ENCODE results near the gene ADAM12.

Gene ADAM12

GRCh38 chr10:126235979-126236851, 152.1 kb downstream of the ADAM12 start:
- Histone ChIP-seq H3K27me3 (no peaks in the 10 kb centered on the region), H3K4me3 (ENCODE audit: low read depth, low read length) (no peak overlapping the region), H3K36me3 (no peaks in the 10 kb centered on the region), H3K9me3 (no peaks in the 10 kb centered on the region), H3K4me1 (no peaks in the 10 kb centered on the region; the same call in none of the 2 replicates)
- TF ChIP-seq CTCF (IDR thresholded peaks at IDR 0.05; ENCODE audit: low read depth, low read length) = no peak
- DNase-seq = no peak

DNA sequence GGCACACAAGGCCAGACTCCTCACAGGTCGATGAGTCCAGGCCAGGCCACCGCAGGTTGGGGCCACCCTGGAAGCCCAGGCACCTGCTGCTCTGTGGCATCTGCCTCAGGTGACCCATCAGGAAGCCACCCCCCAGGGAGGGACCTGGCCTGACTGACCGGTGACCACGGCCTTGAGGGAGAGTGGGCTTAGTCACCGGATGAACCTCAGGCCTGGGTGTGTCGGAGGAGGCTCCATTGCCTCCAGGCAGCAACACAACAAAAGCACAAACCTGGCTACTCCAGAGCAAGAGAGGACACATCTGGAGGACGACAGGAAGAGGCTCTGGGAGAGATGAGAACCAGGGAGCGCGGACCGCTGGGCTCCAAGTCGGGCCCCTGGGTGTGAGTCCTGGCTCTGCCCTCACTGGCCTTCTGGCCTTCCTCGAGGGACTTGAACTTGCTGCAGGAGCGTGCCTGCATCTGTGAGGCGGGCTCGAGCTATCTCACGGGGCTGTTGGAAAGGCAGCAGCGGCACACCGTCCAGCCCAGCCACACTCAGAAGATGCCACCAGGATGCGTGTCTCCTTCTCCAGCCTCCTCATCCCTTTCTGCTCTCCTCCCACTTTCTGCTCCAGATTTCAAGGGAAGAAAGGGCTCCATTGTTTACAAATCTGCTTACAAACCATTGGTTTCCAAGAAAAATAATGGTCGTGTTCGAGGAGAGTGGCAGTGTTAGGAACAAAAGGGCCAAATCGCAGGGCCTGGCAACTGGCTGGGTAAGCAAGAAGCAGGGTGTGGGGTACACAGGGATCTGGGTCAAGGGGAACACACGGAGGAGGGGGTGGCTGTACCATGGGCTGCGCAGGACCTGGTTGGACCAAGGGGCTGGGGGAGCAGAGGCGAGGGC, 152.9 kb downstream of the ADAM12 start:
- DNase-seq = no peak
- Histone ChIP-seq H3K9me3 (no peaks in the 10 kb centered on the region), H3K36me3 (no peaks in the 10 kb centered on the region), H3K4me1 (no peaks in the 10 kb centered on the region; the same call in 1 of the 2 replicates), H3K27me3 (no peaks in the 10 kb centered on the region), H3K4me3 (ENCODE audit: low read depth, low read length) (no peak overlapping the region)
- no peak for TF ChIP-seq CTCF (IDR thresholded peaks at IDR 0.05; ENCODE audit: low read depth, low read length)

DNA sequence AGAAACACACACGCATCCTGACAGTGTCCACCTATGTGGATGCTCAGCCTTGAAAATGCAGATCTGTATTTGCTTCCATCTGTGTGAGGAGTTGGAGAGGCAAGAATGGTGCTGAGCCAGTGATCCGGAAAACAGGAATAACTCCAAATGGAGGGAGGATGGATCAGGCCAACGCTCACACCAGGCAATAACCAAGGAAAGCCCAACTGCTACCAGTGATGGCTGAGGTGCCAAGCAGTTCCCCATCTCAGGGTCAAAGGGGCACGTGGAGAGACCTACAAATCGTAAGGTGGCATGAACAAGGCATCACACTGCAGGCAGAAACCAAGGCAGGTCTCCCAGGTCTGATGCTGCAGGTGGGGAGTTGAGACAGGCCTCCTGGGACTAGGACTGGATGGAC, 153.6 kb downstream of the ADAM12 start:
- DNase-seq = no peak
- no peak overlapping the region for H3K4me3 ChIP-seq (ENCODE audit: low read depth, low read length)
- TF ChIP-seq CTCF (IDR thresholded peaks at IDR 0.05; ENCODE audit: low read depth, low read length) = no peak
- no peaks in the 10 kb centered on the region for H3K27me3 ChIP-seq
- no peaks in the 10 kb centered on the region for H3K9me3 ChIP-seq
- no peaks in the 10 kb centered on the region for H3K4me1 ChIP-seq
- no peaks in the 10 kb centered on the region for H3K36me3 ChIP-seq

- no peaks in the 10 kb centered on the region for H3K27me3 ChIP-seq
- H3K4me3 ChIP-seq (ENCODE audit: low read depth, low read length) = no peak overlapping the region
- no peaks in the 10 kb centered on the region for H3K36me3 ChIP-seq
- no peaks in the 10 kb centered on the region for H3K9me3 ChIP-seq
- DNase-seq = no peak
- TF ChIP-seq CTCF (IDR thresholded peaks at IDR 0.05; ENCODE audit: low read depth, low read length) = no peak
- no peaks in the 10 kb centered on the region for H3K4me1 ChIP-seq
Observed at GRCh38 chr10:126233182-126234148, 154.8 kb downstream of the ADAM12 start.

DNA sequence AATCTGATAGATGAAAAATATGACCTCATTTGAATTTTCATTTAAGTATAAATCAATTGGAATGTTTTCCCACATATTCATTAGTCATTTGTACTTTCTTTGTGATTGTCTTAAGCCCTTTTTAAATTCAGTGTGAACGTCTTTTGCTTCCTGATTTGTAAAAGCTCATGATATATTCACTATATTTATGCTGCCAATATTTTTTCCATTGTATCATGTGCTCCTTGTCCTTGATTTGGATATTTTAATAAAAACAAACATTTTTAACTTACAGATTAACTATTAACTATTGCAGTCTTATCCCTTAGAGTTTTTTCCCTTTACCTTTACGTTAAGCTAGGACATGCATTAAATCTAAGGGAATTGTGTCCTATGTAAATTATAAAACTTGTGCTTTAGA, 157.7 kb downstream of the ADAM12 start:
- Histone ChIP-seq H3K9me3 (no peaks in the 10 kb centered on the region), H3K36me3 (no peaks in the 10 kb centered on the region), H3K4me3 (ENCODE audit: low read depth, low read length) (no peak overlapping the region), H3K4me1 (no peaks in the 10 kb centered on the region), H3K27me3 (no peaks in the 10 kb centered on the region)
- no peak for DNase-seq
- no peak for TF ChIP-seq CTCF (IDR thresholded peaks at IDR 0.05; ENCODE audit: low read depth, low read length)

Measured in BE2C (cell line).